ENCODE results near the gene EXTL2. TPM values are rescaled to one million over a fixed set of nuclear protein-coding genes. Genes with fewer than 3 reads are reported as not detected.
"Not testable (repeated sequence)": the region's sequence is repeated elsewhere in the genome, so short reads cannot be mapped to it uniquely, and the experiment has no call there.

Gene EXTL2
- total and polyA plus RNA-seq, 8 donors = 2.9 to 33.5 (median 4.4) TPM; not detected in 1

- H3K27me3 ChIP-seq = no peaks in the 10 kb centered on the region
- WGBS, 5 donors = 32 to 51% (median 42%) methylated on average over 2 of the region's 2 CpGs
- H3K4me1 ChIP-seq = peaks cover 11 to 38% (median 29%) of the 10 kb centered on the region in 4 donors
- TF ChIP-seq POLR2A (IDR thresholded peaks at IDR 0.05) (no peak), EP300 (IDR thresholded peaks at IDR 0.05) (no peak), CTCF (IDR thresholded peaks at IDR 0.05) (no peak), POLR2AphosphoS5 (IDR thresholded peaks at IDR 0.05) (no peak)
- DNase-seq = no peak
- intact Hi-C loops (cut with DNase I; ENCODE audit: low total_unique reads) = no loop called here
- H3K36me3 ChIP-seq = peaks cover 0 to 6% (median 2%) of the 10 kb centered on the region in 4 donors
- peaks cover 0 to 15% (median 10%) of the 10 kb centered on the region in 4 donors for H3K9me3 ChIP-seq
- peak overlapping the region in 2 of 4 donors; percentile 66 to 88 for H3K4me3 ChIP-seq
- no peak overlapping the region for H3K27ac ChIP-seq
Measured at GRCh38 chr1:100893718-100894117, 924 bp downstream of the EXTL2 start.

- Histone ChIP-seq H3K27ac (no peak overlapping the region), H3K36me3 (peaks cover 0 to 4% (median 0%) of the 10 kb centered on the region in 4 donors), H3K4me3 (no peak overlapping the region), H3K9me3 (peaks cover 0 to 15% (median 10%) of the 10 kb centered on the region in 4 donors), H3K27me3 (no peaks in the 10 kb centered on the region), H3K4me1 (peaks cover 7 to 29% (median 23%) of the 10 kb centered on the region in 4 donors)
- DNase-seq = no peak
- intact Hi-C loops (cut with DNase I; ENCODE audit: low total_unique reads) = no loop called here
- TF ChIP-seq EP300 (IDR thresholded peaks at IDR 0.05) (no peak), POLR2A (IDR thresholded peaks at IDR 0.05) (no peak), CTCF (IDR thresholded peaks at IDR 0.05) (no peak), POLR2AphosphoS5 (IDR thresholded peaks at IDR 0.05) (no peak)
- 90 to 94% (median 91%) methylated on average over 3 of the region's 3 CpGs for WGBS, 5 donors
Measured at GRCh38 chr1:100892554-100892953, 2.1 kb downstream of the EXTL2 start.

GRCh38 chr1:100891380-100891779, 3.3 kb downstream of the EXTL2 start:
- DNase-seq = no peak
- 97 to 100% (median 100%) methylated on average over 1 of the region's 1 CpG for WGBS, 5 donors
- H3K36me3 ChIP-seq = peaks cover 0 to 12% (median 0%) of the 10 kb centered on the region in 4 donors
- intact Hi-C loops (cut with DNase I; ENCODE audit: low total_unique reads) = no loop called here
- TF ChIP-seq CTCF (IDR thresholded peaks at IDR 0.05) (no peak), POLR2AphosphoS5 (IDR thresholded peaks at IDR 0.05) (no peak), POLR2A (IDR thresholded peaks at IDR 0.05) (no peak), EP300 (IDR thresholded peaks at IDR 0.05) (no peak)
- no peak overlapping the region for H3K27ac ChIP-seq
- H3K9me3 ChIP-seq = peaks cover 0 to 15% (median 10%) of the 10 kb centered on the region in 4 donors
- no peaks in the 10 kb centered on the region for H3K27me3 ChIP-seq
- H3K4me1 ChIP-seq = peaks cover 0 to 17% (median 12%) of the 10 kb centered on the region in 4 donors
- H3K4me3 ChIP-seq = no peak overlapping the region

GRCh38 chr1:100889869-100890482, 4.7 kb downstream of the EXTL2 start:
- 93 to 98% (median 97%) methylated on average over 2 of the region's 2 CpGs; no CpG with 5 or more reads in 1 of the 5 donors for WGBS, 5 donors
- H3K9me3 ChIP-seq = peaks cover 0 to 15% (median 10%) of the 10 kb centered on the region in 4 donors
- DNase-seq; H3K27ac ChIP-seq; intact Hi-C loops (cut with DNase I; ENCODE audit: low total_unique reads); H3K27me3 ChIP-seq; H3K4me3 ChIP-seq: not testable (repeated sequence)
- H3K4me1 ChIP-seq = peaks cover 0 to 17% (median 12%) of the 10 kb centered on the region in 4 donors
- H3K36me3 ChIP-seq = peaks cover 0 to 15% (median 0%) of the 10 kb centered on the region in 4 donors

GRCh38 chr1:100889007-100889406, 5.6 kb downstream of the EXTL2 start:
- intact Hi-C loops (cut with DNase I; ENCODE audit: low total_unique reads); H3K27me3 ChIP-seq; H3K4me3 ChIP-seq; H3K27ac ChIP-seq; DNase-seq: not testable (repeated sequence)
- Histone ChIP-seq H3K9me3 (peaks cover 0 to 15% (median 10%) of the 10 kb centered on the region in 4 donors), H3K36me3 (peaks cover 0 to 15% (median 0%) of the 10 kb centered on the region in 4 donors), H3K4me1 (peaks cover 0 to 18% (median 8%) of the 10 kb centered on the region in 4 donors)
- WGBS, 5 donors = 89 to 100% (median 94%) methylated on average over 1 of the region's 1 CpG

Measured in stomach (tissue), 9 donors.